Activated naive CD4-positive, alpha-beta T cell treated with anti-CD3 and anti-CD28 coated beads, Interleukin-2, amount 50 U/mL, for 72 hours (primary cell): ENCODE data around the gene APRT. TPM values are rescaled to one million over a fixed set of nuclear protein-coding genes. Genes with fewer than 3 reads are reported as not detected.
"Not testable (repeated sequence)": the region's sequence is repeated elsewhere in the genome, so short reads cannot be mapped to it uniquely, and the experiment has no call there.

Experiments
- ATAC-seq, 2 donors: fragments of 150-1000 bp; cut with Tn5 transposase; 2 replicates each; pipeline ENCODE4 v1.10.0; 2021; ENCODE audit warnings: mild to moderate bottlenecking in 2 of 2, moderate library complexity in 2 of 2
- DNase-seq, 2 donors: peaks; one replicate each; pipeline ENCODE4 v3.0.0; 2021 to 2022; ENCODE audit warnings: low spot score in 2 of 2
- H3K27ac Mint-ChIP-seq, 2 donors: one replicate each; pipeline ENCODE4 v1.8.0; 2022; ENCODE audit warnings: mild to moderate bottlenecking in 2 of 2, mixed read lengths in 2 of 2
- H3K36me3 Mint-ChIP-seq, 2 donors: one replicate each; pipeline ENCODE4 v1.8.0; 2022; ENCODE audit warnings: mixed read lengths in 2 of 2
- H3K9me3 Mint-ChIP-seq, 2 donors: one replicate each; pipeline ENCODE4 v1.8.0; 2022; ENCODE audit warnings: mixed read lengths in 2 of 2
- total RNA-seq, 2 donors: library from RNA; stranded (reverse); gene quantifications; one replicate each; pipeline ENCODE4 v1.2.3, GENCODE V29; 2022

APRT gene
- total RNA-seq, 2 donors from 2014 or later: 145 to 168 TPM

DNA sequence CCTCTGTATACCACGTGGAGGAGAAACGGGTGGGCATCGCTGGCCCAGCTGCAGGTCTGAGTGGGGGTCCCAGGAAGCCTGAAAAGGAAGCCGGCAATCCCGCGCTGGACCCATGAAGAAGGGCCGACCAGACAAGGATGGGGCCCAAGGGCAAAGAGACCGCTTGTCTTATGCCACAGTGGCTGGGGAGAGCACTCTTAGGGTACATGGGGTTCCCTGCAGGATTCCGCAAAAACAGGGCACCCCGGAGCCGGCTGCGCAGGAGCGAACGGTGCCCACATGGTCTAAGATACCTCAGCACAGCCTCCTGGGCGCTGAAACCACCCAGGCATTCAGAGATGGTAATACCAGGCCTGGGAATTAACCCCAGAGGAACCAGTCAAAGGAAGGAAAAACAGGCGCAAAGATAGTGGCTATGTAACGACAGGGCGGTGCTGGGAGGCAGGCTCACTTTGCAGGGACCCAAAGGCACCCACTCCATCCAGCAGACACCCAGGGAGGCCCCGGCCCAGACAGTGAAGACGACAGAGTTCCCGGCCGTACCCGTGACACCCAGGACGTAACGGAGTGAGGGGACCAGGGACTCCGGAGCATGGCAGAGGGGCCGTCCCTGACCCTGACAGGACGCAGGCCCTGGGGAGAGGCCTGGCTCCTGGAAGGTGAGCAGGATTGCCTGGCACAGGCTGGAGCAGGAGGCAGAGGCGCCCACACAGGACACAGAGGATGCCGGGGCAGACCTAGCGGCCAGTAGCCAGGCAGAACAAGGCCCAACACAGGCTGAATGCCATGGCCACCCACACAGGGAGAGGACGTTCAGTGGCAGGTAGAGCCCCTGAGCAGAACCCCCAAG lies 37.0 kb downstream of the APRT start:
- Mint-ChIP-seq H3K27ac (peak overlapping the region in 1 of 2 donors; percentile 37), H3K9me3 (no peaks in the 10 kb centered on the region), H3K36me3 (no peaks in the 10 kb centered on the region)
- no peak for ATAC-seq
- DNase-seq: no peak

DNA sequence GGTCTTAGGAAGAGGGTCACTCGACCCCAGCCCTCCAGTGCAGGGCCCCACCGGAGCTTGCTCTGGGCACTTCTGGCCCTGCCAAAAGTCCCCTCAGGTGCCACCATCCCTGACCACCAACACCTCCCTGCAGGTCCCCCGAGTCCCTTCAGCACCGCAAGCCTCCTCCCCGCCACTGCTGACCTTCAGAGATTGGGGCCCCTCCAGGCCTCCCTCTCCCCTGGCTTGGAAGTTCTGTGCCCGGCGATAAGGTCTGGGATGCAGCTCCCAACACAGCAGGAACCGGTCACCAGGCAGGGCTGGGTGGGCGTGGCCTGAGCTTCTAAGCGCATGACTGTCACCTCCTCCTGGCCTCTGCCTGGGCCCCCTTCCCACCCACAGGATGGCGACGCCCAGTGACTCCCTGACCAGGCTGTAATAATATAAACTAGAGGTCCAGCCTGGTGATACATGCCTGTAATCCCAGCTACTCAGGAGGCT lies 37.9 kb downstream of the APRT start:
- Mint-ChIP-seq H3K9me3 (no peaks in the 10 kb centered on the region), H3K27ac (no peak overlapping the region), H3K36me3 (no peaks in the 10 kb centered on the region)
- no peak for DNase-seq
- ATAC-seq: no peak

DNA sequence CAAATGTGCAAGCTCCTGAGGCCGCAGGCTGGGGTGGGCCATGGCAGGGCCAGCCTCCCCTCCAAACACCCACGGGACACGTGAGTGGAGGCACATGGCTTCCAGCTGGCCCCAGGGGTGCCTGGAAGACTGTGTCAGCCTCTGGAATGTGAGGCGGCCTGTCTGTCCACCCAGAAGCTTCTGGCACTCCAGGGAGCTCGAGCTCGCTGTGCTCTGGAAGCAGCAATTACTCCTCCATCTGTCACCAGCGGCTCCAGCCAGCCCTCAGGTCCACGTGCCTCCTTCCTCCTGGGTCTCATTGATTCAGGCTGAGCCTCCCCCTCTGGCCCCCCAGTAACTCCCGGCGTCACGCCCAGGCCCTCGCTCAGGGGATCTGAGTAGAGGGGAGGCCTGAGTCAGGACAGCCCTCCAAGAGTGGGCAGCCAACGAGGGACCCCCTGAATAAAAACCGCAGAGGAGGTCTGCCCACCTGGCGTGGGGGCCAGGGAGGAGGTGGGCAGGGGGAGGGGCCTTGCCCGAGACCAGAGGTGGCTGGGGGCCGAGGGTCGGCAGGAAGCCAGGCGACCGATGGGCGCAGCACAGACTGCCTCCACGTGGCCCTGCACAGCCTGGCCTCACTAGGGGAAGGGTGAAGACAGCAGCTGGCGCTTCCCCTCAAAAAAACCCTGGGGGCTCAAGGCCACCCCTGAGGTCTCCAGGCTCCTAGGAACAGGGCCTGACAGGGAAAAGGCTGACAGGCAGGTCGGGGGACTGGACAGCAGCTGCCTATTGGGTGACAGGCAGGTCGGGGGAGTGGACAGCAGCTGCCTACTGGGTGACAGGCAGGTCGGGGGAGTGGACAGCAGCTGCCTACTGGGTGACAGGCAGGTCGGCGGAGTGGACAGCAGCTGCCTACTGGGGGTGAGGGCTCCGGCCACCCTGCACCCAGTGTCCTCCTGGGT lies 38.6 kb downstream of the APRT start:
- no peaks in the 10 kb centered on the region for H3K9me3 Mint-ChIP-seq

DNA sequence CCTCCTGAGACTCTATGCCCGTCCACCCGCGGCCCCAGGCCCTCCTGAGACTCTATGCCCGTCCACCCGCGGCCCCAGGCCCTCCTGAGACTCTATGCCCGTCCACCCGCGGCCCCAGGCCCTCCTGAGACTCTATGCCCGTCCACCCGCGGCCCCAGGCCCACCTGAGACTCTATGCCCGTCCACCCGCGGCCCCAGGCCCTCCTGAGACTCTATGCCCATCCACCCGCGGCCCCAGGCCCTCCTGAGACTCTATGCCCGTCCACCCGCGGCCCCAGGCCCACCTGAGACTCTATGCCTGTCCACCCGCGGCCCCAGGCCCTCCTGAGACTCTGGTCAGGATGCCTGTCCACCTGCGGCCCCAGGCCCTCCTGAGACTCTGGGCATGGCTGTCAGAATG lies 39.9 kb downstream of the APRT start:
- H3K27ac Mint-ChIP-seq, H3K9me3 Mint-ChIP-seq, ATAC-seq, DNase-seq, H3K36me3 Mint-ChIP-seq: not testable (repeated sequence)

More for the DNA sequence above, 38.6 kb downstream of the APRT start:
- no peaks in the 10 kb centered on the region for H3K36me3 Mint-ChIP-seq
- no peak overlapping the region for H3K27ac Mint-ChIP-seq
- ATAC-seq (no peak), DNase-seq (no peak)

DNA sequence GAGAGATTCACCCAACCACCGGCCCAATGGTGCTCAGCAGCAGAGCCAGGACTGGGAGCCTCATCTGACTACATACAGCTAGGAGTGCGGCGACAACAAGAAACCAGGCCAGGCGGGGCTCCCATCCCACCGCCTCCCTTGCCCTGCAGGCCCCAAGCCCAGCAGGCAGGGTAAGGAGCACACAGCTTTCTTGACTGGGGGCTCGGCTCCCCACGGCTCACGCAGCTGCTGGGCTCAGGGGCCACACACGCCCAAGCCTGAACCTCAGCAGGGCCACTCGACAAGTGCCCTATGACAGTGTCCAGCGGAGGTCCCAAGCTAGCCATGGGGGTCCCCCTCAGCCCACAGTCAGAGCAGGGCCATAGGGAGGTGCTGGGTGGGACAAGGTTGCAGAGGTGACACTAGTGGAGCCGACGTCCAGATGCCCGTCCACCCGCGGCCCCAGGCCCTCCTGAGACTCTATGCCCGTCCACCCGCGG lies 40.4 kb downstream of the APRT start:
- no peak for DNase-seq
- Mint-ChIP-seq H3K36me3 (no peaks in the 10 kb centered on the region), H3K27ac (no peak overlapping the region), H3K9me3 (no peaks in the 10 kb centered on the region)
- ATAC-seq: no peak

DNA sequence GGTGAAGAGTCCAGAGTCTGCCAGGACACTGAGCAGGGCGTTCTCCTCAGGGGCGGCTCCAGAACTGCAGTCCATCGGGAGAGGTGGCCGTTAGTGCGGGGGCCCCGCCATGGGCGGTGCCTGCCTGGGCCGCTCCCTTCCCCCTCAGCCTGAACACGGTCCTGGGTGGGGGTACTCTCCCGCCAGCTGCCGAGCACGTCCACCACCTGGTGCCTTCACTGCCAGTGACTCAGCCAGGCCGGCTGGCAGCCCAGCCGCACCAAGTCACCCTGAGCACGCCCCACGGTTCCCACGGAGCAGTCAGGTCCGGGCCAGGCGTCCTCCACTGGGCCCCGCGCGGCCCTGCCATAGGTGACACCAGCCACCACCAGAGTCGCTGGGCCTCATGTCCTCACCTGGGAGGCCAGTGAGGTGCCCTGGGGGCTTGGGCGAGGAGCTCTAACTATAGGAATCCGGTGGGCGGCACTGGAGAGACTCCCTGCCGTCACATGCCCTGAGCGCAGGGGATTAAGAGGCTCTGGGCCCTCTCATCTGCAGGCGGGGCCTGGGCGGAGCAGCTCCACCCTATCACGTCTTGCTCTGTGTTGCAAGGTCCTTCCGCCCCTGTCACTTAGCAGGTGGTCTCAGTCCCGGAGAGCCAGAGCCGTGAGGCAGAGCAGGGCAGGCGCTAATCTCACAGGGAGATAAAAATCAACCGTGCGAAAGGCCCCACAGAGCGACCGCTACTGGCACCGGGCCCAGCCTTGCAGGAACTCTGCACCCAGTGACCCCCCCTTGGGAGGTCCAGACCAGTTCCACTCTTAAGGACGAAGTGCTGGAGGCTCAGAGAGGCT lies 41.1 kb downstream of the APRT start:
- Mint-ChIP-seq H3K36me3 (no peaks in the 10 kb centered on the region), H3K9me3 (no peaks in the 10 kb centered on the region), H3K27ac (peak overlapping the region in 1 of 2 donors; percentile 60)
- ATAC-seq (peak in 1 of 2 donors; percentile 36), DNase-seq (no peak)

DNA sequence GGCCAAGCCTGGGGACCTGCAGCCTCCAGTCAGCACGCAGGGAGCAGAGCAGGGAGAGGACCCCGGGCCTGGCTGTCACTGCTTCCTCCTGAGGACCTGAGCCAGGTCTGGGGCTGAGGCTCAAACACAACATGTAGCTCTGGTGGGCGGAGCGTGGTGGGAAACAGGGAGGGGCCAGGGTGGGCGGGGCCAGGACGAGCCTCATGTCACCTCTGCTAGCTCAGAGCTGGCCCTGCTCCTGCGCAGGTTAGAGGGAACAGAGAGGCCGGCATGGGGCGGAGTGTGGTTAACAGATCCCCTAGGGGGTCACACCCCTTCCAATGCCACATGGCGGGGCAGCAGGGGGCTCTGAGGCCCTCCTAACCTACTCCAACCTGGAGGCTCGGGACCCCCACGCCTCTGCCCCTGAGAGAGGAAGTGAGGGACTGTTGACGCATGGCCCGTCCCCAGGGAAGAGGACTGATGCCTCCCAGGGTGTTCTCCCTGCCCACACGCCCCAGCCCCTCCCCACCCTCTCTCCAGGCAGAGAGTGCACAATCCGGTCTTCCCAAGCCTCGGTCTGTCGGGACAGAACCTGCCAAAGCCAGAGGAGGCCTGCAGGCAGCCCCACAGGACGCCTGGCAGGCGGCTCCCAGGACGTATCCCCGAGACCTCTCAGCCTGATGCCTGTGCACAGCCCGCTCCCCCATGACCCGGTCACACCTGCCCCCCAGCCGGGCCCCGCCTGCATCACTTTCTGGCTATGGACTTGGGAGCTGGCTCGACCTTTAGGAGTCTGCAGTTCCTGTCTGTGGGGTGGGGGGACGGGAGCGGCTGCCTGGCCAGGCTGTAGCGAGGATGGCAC lies 41.9 kb downstream of the APRT start:
- DNase-seq (peak in 1 of 2 donors; percentile 35), ATAC-seq (peak in 1 of 2 donors; percentile 69)
- Mint-ChIP-seq H3K36me3 (no peaks in the 10 kb centered on the region), H3K27ac (peak overlapping the region in 1 of 2 donors; percentile 60), H3K9me3 (no peaks in the 10 kb centered on the region)

DNA sequence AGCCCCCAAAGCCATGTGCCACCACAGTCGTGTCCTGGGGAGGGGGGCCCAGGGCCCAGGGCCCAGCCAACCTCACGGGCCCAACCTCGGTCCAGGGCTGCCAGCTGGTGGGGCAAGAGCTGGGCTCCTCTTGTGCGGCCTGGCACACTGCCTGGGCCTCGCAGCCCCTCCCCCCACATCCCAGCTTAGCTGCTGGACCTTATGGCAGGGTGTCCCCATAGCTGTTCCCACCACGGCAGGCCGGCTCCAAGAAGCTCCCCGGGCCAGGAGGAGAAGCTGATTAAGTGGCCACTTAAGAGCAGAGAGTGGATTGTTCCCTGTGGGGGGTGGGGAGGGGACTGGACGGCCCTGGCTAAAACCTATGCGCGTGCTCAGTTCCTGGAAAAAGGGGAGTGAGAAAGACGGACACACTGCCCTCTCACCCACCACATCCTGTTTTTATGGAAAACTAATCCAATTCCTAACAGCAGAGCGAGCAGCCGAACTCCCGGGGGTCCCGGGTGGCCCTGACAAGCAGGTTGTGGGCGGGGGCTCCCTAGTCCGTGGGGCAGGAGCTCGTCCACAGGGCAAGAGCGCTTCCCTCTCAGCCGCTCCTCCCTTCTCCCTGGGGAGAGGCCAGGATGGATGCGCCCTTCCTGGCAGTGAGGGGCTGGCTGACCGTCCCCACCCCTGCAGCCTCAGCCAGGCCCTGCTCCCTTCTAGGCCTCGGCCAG lies 43.5 kb downstream of the APRT start:
- ATAC-seq (no peak), DNase-seq (no peak)
- H3K9me3 Mint-ChIP-seq: no peaks in the 10 kb centered on the region
- H3K36me3 Mint-ChIP-seq: no peaks in the 10 kb centered on the region
- H3K27ac Mint-ChIP-seq: no peak overlapping the region

DNA sequence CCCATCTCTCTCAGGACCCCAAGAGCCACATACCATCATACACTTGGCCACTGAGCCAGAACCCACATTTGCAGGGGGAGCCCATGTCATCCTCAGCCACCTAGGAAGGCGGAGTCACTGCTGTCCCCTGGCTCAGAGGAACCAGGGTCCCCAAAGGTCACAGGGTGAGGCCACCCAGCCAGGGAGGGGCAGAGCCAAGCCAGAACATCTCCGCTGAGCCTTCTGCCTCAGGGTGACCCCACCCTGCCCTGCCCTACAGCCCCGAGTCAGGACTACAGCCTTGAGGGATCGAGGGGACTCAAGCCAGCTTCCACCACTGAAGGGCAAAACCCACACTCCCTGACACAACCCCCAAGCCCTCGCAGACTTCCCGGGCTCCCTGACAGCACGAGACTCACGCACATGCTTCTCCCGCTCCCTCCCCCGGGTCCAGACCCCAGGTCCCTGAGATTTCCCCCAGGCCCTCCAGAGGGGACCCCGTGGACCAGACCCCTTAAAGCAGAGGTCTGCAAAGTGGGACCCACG lies 44.1 kb downstream of the APRT start:
- ATAC-seq (no peak), DNase-seq (no peak)
- Mint-ChIP-seq H3K36me3 (no peaks in the 10 kb centered on the region), H3K27ac (no peak overlapping the region), H3K9me3 (no peaks in the 10 kb centered on the region)

DNA sequence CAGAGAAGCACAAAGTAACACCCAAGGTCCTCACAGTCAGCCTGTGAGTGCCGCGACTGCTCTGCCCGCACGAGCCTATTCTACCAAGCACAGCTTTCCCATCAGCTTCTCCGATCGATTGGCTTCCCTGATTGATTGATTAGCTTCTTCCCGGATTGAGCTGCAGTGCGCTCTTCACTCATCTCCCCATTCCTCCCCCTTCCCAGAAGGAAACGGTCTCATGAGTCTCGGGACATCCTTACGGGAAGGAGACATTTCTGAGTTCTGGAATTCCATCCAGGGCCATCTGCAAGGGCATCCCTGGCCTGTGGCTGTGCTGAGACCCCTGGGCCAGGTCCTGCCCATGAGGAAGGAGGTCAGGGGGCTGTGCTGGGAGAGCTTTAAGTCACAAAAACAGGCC lies 44.8 kb downstream of the APRT start:
- H3K9me3 Mint-ChIP-seq: no peaks in the 10 kb centered on the region
- DNase-seq: no peak
- no peaks in the 10 kb centered on the region for H3K36me3 Mint-ChIP-seq
- ATAC-seq: no peak
- H3K27ac Mint-ChIP-seq: no peak overlapping the region

DNA sequence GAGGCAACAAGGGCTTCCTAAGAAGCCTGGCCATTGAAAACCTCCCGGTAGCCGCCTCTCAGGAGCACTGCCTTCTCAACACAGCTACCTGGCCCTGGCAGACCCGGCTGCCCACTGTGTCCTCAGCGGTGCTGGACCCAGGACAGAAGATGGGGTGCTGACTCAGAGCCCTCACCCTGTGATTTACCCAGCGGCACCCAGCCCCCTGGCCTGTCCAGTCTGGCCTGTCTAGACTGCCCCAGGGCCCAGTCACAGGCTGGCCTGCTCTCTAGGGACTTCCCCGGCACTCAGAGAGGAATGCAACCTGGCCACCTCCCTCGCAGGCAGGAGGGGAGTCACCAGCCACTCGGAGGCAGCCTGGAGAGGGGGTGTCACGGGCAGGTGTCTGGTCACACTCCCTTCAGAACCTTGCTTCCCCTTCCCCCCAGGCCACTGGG lies 46.8 kb downstream of the APRT start:
- no peak overlapping the region for H3K27ac Mint-ChIP-seq
- no peaks in the 10 kb centered on the region for H3K36me3 Mint-ChIP-seq
- H3K9me3 Mint-ChIP-seq: no peaks in the 10 kb centered on the region
- ATAC-seq (peak in 1 of 2 donors; percentile 19), DNase-seq (no peak)

DNA sequence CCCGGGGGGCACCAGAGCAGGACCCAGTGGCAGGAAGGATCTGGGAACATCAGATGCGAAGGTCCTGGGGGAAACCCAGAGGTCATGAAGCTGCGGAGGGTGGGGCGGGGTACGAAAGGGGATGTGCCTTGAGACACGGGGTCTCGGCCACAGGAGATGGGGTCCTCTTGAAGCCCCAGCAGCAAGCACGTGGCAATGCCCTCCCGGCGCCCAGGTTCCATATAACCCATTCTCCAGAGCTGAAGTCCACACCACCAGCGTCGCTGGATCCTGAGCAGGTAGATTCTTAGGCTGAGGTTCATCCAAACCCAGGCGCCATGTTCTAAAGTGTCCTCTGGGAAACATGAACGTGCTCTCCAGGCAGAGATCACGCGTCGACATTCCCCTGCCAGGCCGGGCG lies 47.6 kb downstream of the APRT start:
- DNase-seq (no peak), ATAC-seq (no peak)
- Mint-ChIP-seq H3K27ac (no peak overlapping the region), H3K9me3 (no peaks in the 10 kb centered on the region), H3K36me3 (no peaks in the 10 kb centered on the region)

DNA sequence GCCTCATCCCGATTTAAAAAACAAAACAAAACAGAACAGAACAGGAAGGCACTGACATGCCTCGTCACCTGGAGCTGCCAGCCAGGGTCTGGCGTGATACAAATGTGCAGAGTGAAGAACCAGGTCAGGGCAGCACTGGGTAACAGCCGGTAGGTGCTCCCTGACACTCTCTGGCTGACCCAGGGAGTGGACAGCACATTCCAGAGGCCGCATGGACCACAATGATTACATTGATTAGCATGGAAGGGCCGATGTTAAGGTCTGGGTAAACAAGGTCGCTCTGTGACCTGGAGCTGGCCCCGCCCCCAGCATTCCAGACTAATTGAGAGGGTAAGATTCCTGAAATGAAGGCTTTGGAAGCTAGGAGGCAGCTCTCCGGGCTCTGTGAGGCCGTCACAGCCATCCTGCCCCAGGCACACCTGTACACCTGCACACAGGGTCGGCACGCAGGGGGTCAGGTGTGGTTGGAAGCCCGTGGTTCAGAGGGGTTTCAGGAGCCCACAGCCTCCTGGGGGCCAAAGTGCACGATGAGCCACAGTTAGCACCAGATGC lies 48.1 kb downstream of the APRT start:
- ATAC-seq (no peak), DNase-seq (no peak)
- H3K27ac Mint-ChIP-seq: no peak overlapping the region
- H3K9me3 Mint-ChIP-seq: no peaks in the 10 kb centered on the region
- H3K36me3 Mint-ChIP-seq: no peaks in the 10 kb centered on the region

DNA sequence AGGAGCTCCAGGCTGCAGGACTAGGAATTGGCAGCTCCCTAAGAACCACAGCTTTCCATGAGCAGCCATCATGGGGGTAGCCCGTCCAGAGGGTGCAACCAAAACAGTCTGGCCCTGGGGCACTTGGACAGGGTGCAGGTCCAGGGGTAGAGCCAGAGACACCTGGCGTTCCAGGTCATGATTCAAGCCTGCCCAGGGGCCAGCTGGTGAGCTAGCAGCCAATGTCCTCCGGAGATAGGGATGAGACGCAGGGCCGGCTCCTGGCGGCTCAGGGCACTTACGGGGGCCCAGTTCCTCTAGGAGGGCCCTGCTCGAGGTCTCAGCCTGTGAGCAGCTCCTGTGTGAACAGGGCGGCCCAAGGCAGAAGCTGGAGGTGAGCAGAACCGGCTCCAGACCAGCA lies 48.8 kb downstream of the APRT start:
- ATAC-seq (no peak), DNase-seq (no peak)
- Mint-ChIP-seq H3K27ac (no peak overlapping the region), H3K36me3 (no peaks in the 10 kb centered on the region), H3K9me3 (no peaks in the 10 kb centered on the region)
